ENCODE results near the gene OR51S1.

DNA sequence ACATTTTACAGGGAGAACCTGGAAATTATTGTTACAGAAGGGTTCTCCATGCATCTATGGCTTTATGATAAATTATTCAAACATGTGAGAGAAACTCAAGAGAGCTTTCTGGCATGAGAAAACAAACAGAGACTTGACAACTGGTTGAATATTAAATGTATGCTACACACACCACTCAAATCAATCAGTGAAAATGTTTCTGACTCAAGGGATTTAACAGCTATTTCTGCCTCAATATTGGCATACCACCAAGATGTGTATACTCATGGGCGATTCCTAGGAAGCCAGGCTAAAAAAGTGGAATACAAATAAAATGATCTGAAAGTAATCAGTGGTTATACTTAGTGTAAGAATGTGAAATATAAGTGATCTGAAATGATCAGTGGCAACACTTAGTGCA is 16.8 kb upstream of the OR51S1 start:
- TF ChIP-seq, protein P1, sequence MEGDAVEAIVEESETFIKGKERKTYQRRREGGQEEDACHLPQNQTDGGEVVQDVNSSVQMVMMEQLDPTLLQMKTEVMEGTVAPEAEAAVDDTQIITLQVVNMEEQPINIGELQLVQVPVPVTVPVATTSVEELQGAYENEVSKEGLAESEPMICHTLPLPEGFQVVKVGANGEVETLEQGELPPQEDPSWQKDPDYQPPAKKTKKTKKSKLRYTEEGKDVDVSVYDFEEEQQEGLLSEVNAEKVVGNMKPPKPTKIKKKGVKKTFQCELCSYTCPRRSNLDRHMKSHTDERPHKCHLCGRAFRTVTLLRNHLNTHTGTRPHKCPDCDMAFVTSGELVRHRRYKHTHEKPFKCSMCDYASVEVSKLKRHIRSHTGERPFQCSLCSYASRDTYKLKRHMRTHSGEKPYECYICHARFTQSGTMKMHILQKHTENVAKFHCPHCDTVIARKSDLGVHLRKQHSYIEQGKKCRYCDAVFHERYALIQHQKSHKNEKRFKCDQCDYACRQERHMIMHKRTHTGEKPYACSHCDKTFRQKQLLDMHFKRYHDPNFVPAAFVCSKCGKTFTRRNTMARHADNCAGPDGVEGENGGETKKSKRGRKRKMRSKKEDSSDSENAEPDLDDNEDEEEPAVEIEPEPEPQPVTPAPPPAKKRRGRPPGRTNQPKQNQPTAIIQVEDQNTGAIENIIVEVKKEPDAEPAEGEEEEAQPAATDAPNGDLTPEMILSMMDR (IDR thresholded peaks at IDR 0.05): no peak
- no peak for TF ChIP-seq POLR2A (IDR thresholded peaks at IDR 0.05)

Data from thyroid gland (tissue), 4 donors.